Frontal cortex (tissue), 4 donors: Measurements from ENCODE around the gene CLCN6. TPM values are rescaled to one million over a fixed set of nuclear protein-coding genes. Genes with fewer than 3 reads are reported as not detected.

Experiments
- DNase-seq, 2 donors: peaks; one replicate each; pipeline ENCODE4 v3.0.0; 2012; ENCODE audit warnings: low spot score in 2 of 2
- FAIRE-seq: peaks from 2 replicates; lab custom pipeline; 2012; peaks lifted over from hg19 to GRCh38; lab: Jason Lieb, UNC
- total RNA-seq: library from RNA; depleted of rRNA; stranded (reverse); fragments of >200 nt; gene quantifications from one replicate; pipeline ENCODE4 v1.2.3, GENCODE V29; 2014
- donor health status: control.
- donor health status: control.
- donor health status: control.

Gene CLCN6
- total RNA-seq, 1 donor from 2014 or later, result 14.7 TPM

GRCh38 chr1:11869650-11870207, 63.7 kb downstream of the CLCN6 start:
- DNase-seq (no peak), FAIRE-seq (no peak)

GRCh38 chr1:11872545-11872944, 66.6 kb downstream of the CLCN6 start:
- no peak for DNase-seq
- FAIRE-seq, result no peak

GRCh38 chr1:11873395-11874257, 67.6 kb downstream of the CLCN6 start:
- FAIRE-seq (no peak), DNase-seq (no peak)

GRCh38 chr1:11874258-11874562, 68.2 kb downstream of the CLCN6 start:
- DNase-seq (no peak), FAIRE-seq (no peak)

GRCh38 chr1:11874624-11875023, 68.6 kb downstream of the CLCN6 start:
- no peak for DNase-seq
- FAIRE-seq, result no peak

GRCh38 chr1:11875094-11875493, 69.1 kb downstream of the CLCN6 start:
- no peak for DNase-seq

GRCh38 chr1:11877074-11877473, 71.1 kb downstream of the CLCN6 start:
- DNase-seq (no peak), FAIRE-seq (no peak)

More at GRCh38 chr1:11875094-11875493, 69.1 kb downstream of the CLCN6 start:
- no peak for FAIRE-seq

GRCh38 chr1:11878081-11878890, 72.3 kb downstream of the CLCN6 start:
- DNase-seq (no peak), FAIRE-seq (no peak)

GRCh38 chr1:11878891-11879190, 72.8 kb downstream of the CLCN6 start:
- FAIRE-seq, result no peak

GRCh38 chr1:11879311-11880180, 73.6 kb downstream of the CLCN6 start:
- no peak for DNase-seq
- FAIRE-seq, result no peak

More at GRCh38 chr1:11878891-11879190, 72.8 kb downstream of the CLCN6 start:
- no peak for DNase-seq

DNA sequence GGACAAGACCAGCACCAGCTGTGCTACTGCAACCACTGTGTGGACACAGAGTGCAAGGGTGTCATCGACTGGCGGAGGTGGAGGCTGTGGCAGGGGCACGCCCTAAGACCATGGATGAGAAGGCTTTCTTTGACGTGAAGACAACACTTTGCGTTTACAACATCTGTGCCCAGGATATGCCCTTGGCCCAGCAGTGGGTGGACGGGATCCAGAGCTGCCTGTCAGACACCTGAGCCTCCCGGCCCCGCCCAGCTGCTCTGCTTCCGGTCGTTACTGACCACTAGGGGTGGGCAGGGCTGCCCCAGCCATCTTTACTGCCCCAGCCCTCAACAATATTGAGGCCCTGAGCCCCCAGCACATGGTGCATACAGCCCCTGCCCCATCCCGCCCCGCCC, 74.2 kb downstream of the CLCN6 start:
- DNase-seq (no peak), FAIRE-seq (no peak)

DNA sequence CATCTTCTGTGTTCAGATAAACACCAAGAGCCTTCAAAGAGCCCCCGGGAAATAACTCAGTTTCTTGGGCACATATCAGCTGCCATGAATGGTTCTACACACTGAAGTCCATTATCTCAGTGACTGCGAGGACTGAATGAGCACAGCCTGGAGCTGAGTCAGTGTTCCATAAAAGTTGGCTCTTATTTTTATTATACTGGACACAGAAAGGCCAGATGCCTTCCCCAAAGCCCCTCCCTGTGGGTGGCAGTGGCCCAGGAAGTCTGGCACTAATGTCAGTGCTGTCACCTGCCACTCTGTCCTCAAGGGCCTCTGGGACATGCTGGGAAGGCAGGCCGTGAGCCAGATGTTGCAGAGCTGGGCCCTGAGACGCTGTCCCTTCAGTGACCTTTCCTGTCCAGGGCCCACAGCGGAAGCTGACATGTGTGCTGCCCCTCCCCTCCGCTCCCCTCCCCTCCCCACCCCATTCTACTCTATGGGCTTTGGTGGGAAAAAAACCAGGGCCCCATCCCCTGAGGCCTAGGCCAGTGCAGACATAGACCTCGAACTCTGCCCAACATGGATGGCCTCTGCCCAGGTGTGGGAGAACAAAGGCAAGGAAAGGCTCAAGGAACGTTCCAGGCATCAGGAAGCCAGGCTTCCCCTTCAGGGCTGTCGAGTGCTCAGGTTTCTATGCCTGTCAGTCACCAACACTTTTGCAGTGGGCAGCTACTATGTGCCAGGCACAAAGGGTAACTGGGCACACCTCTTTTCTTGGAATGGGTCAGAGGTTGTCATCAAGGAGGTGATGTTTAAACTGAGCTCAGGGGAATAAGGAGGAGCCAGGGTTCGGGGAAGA, 75.1 kb downstream of the CLCN6 start:
- no peak for FAIRE-seq
- DNase-seq, result peak; percentile 55 to 58

- DNase-seq (no peak), FAIRE-seq (no peak)
Measured at GRCh38 chr1:11881749-11882441, 75.9 kb downstream of the CLCN6 start.

GRCh38 chr1:11882814-11883538, 77.0 kb downstream of the CLCN6 start:
- no peak for FAIRE-seq
- no peak for DNase-seq

DNA sequence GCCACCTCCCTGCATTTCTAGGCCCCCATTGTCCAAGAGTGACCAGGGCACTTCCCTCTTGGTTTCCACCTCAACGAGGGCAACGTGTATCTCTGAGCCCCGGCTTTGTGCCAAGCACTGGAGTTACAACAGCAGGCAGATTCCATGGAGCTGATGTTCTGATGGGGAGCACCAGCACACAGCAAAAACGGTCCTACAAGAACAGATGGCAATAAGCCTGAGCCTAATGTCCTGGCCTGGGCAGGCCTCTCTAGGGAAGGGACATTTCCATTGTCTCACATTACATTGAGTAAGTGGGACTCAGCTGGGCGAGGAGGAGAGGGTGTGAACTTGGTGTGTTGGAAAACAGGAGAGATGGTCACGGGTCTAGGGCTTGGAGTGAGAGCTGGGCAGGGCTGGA, 79.9 kb downstream of the CLCN6 start:
- no peak for DNase-seq
- FAIRE-seq, result no peak

DNA sequence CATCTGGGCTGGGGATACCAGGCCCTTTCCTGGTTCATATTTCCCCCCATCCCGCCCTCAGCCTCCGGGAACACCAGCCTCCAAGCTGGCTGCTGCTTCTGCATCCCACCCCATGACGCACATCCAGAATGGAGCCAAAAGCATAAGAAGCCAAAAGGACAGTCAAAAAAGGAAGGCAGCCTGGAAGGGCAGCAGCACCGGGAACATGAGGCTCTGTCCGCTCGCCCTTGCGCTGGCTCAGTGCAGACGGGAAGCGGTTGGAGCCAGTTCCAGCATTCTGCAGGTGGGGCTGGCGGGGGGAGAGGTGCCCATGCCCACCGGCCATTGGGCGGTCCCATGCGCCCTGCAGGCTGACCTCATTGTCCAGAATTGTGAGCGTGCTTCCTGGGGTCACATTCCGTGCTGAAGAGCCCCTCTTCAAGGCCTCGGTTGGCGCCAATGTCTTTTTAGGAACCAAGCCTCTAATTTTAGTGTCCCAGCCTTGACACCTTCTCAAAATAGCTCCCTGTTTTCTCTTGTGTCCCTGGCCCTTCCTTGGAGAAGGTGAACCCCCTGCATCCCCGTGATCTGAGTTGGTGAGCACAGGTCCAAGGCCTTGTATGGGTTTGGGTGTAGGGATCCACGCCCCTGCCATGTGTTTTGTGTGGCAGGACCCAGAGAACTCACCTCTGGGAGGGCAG, 81.1 kb downstream of the CLCN6 start:
- no peak for FAIRE-seq

DNA sequence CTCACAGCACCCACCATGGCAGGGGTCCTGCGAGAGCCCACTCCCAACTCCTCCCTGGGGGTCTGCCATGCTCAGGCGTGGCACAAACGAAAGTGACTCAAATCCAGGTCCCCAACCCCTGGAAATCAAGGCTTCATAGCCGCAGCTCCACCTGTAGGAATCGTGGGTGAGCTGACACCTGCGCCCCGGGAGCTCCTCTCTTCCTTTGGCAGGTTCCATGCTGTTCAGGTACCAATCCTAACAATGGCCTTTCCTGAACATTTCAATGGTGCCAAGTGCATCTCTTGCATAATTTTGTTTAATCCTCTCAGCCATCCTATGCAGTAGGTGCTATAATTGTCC, 81.6 kb downstream of the CLCN6 start:
- DNase-seq, result no peak
- FAIRE-seq, result no peak

More for the DNA sequence above, 81.1 kb downstream of the CLCN6 start:
- DNase-seq, result no peak
